Measurements from ENCODE around the gene CHST11. TPM values are rescaled to one million over a fixed set of nuclear protein-coding genes. Genes with fewer than 3 reads are reported as not detected.

CHST11 gene
- total and polyA plus RNA-seq, 2 of the 4 experiments (the other 2 are of a cell fraction) = 1.4 to 2.7 TPM

DNA sequence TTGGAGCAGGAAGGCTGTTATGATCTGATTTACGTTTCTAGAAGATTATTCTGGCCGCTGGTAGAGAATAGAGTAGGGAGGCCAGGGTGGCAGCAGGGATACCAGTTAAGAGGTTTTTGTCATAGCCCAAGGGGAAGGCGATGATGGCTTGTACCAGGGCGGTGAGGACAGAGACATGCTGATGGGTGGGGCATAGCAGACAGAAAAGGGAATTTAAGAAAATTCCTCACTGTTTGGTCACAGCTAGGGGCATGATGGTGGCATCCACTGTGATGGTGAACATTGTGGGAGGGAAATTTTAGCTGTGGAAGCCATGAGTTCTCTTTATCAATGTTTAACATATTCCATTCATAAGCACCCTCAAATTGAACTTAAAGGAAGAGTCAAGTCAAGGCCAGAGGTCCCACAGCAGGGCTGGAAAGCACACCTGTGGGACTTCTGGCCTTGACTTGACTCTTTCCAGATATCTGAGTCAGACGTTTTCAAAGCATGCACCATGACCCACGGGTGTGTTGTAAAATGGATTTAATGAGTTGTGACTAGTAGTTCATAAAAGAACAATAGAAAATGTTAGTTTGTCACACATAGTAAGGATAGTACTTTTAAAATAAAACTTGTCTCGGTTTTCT is 134.6 kb downstream of the CHST11 start:
- in situ Hi-C loops (cut with MboI; ENCODE audit: low sequenced_read_pairs) (no loop called here), dilution Hi-C loops (cut with HindIII; ENCODE audit: low sequenced_read_pairs, unreplicated experiment) (no loop called here), intact Hi-C loops (cut with micrococcal nuclease) (no loop called here)
- H3K18ac ChIP-seq (ENCODE audit: low read depth, low read length) = no peak overlapping the region
- peaks cover 12% of the 10 kb centered on the region for H3K9me1 ChIP-seq (ENCODE audit: insufficient read depth, low read length)
- no peak overlapping the region for H3K9ac ChIP-seq (ENCODE audit: low read depth, low read length)
- H2AK9ac ChIP-seq (replicated peaks; ENCODE audit: low read depth, low read length, poor library complexity) = no peak overlapping the region
- H3K23ac ChIP-seq (ENCODE audit: low read depth, low read length) = no peak overlapping the region
- H4K91ac ChIP-seq (ENCODE audit: insufficient read depth, low read depth, low read length) = no peak overlapping the region
- no peak overlapping the region for H3K4me3 ChIP-seq (ENCODE audit: insufficient read depth, low read depth, low read length)
- DNase-seq (no peak), ATAC-seq (ENCODE audit: low read depth) (no peak)
- H2AK5ac ChIP-seq (ENCODE audit: low read depth, low read length) = no peak overlapping the region
- TF ChIP-seq SMC3 (IDR thresholded peaks at IDR 0.05; ENCODE audit: low read depth, low read length) = no peak
- TF ChIP-seq BHLHE40 (IDR thresholded peaks at IDR 0.05; ENCODE audit: low read depth, low read length) = no peak
- no peak for TF ChIP-seq CEBPB (IDR thresholded peaks at IDR 0.05; ENCODE audit: low read depth, low read length)
- no peak for TF ChIP-seq MAFK (IDR thresholded peaks at IDR 0.05; ENCODE audit: low read depth, low read length)
- H3K27me3 ChIP-seq (ENCODE audit: control insufficient read depth, insufficient read depth, low read length) = no peaks in the 10 kb centered on the region
- no peak overlapping the region for H2AFZ ChIP-seq (replicated peaks; ENCODE audit: low read length, poor library complexity)
- H4K20me1 ChIP-seq (ENCODE audit: insufficient read depth, low read length) = no peaks in the 10 kb centered on the region
- no peak overlapping the region for H3K4me2 ChIP-seq (ENCODE audit: low read depth, low read length)
- ChIA-PET CTCF (no interaction called here), POLR2A (ENCODE audit: unreplicated experiment) (no interaction called here)
- 100% methylated on average over 3 of the region's 7 CpGs; no CpG with 5 or more reads in 1 of the 2 experiments for WGBS, 2 experiments (ENCODE audit: extremely low coverage in 2 of 2, insufficient read length in 1 of 2)
- H2BK120ac ChIP-seq (ENCODE audit: low read depth, low read length) = no peak overlapping the region
- no peaks in the 10 kb centered on the region for H3K79me1 ChIP-seq (ENCODE audit: low read depth in 1 of 2, low read length in 2 of 2)
- H3K4ac ChIP-seq (ENCODE audit: low read depth, low read length) = no peak overlapping the region
- no peak overlapping the region for H3K56ac ChIP-seq (ENCODE audit: extremely low read depth, insufficient read depth, low read length)
- H3K9me3 ChIP-seq (ENCODE audit: control insufficient read depth, insufficient read depth, low read length) = no peaks in the 10 kb centered on the region
- H3K4me1 ChIP-seq (ENCODE audit: control insufficient read depth, insufficient read depth, low read length) = peaks cover 2% of the 10 kb centered on the region; the same call in 1 of the 2 replicates
- H2BK5ac ChIP-seq (ENCODE audit: low read depth, low read length, poor library complexity, severe bottlenecking) = no peak overlapping the region
- H4K5ac ChIP-seq (ENCODE audit: low read depth, low read length) = no peak overlapping the region
- BruUV-seq (replicated peaks) = no TSS peak
- H2BK15ac ChIP-seq (ENCODE audit: low read depth, low read length) = no peak overlapping the region
- no peak overlapping the region for H3K14ac ChIP-seq (replicated peaks; ENCODE audit: low read depth, low read length)
- no peaks in the 10 kb centered on the region for H3K36me3 ChIP-seq (ENCODE audit: control insufficient read depth, insufficient read depth, low read length)
- H2BK20ac ChIP-seq (ENCODE audit: low read depth, low read length) = no peak overlapping the region
- no peak overlapping the region for H4K8ac ChIP-seq (ENCODE audit: low read depth in 2 of 2, low read length in 2 of 2)
- no peak overlapping the region for H3K27ac ChIP-seq (ENCODE audit: insufficient read depth, low read length)
